Posterior vena cava (tissue), 2 donors: ENCODE data around the gene MIEF2. TPM values are rescaled to one million over a fixed set of nuclear protein-coding genes. Genes with fewer than 3 reads are reported as not detected.

Experiments
- total RNA-seq, 2 donors: library from RNA; stranded (reverse); fragmentation: NEBNext Ultra II Directional; extraction: Animal tissue kit (Norgen Biotek cat#: 25700); gene quantifications; one replicate each; pipeline ENCODE4 v1.2.1, GENCODE V29; 2021
- donor health status: DM: yes; HTN: yes; CAD: no.
- donor health status: DM: yes; HTN: yes; CAD: no.

The MIEF2 gene
- total RNA-seq, 2 donors from 2014 or later = 7.7 to 11.3 TPM

Other genes starting within 250 kb of the MIEF2 start
- gene ATPAF2, start 221.5 kb upstream of the MIEF2 start, total RNA-seq = 10 to 100 TPM; 12.1 to 18.3 TPM
- gene GID4, start 221.3 kb upstream of the MIEF2 start, total RNA-seq = 10 to 100 TPM; 12.6 to 21.4 TPM
- 10 to 100 TPM; 25.5 to 26.1 TPM for gene DRG2, start 172.7 kb upstream of the MIEF2 start, total RNA-seq
- gene MYO15A, start 151.9 kb upstream of the MIEF2 start, total RNA-seq = 1 to 10 TPM in 1 of 2 donors, under 1 TPM in 1; 0.71 to 1.3 TPM
- gene ALKBH5, start 76.8 kb upstream of the MIEF2 start, total RNA-seq = 100 to 1,000 TPM in 1 of 2 donors, 10 to 100 TPM in 1; 98.5 to 105 TPM
- gene LLGL1, start 35.0 kb upstream of the MIEF2 start, total RNA-seq = 10 to 100 TPM; 13.9 to 16.2 TPM
- gene FLII, start 1.9 kb upstream of the MIEF2 start, total RNA-seq = 100 to 1,000 TPM; 275 to 418 TPM
- gene TOP3A, start 54.3 kb downstream of the MIEF2 start, total RNA-seq = 10 to 100 TPM; 23.2 to 28.3 TPM
- gene SMCR8, start 54.6 kb downstream of the MIEF2 start, total RNA-seq = 10 to 100 TPM; 10.2 to 11.9 TPM
- 10 to 100 TPM in 1 of 2 donors, 1 to 10 TPM in 1; 9.6 to 19.3 TPM for gene SHMT1, start 102.9 kb downstream of the MIEF2 start, total RNA-seq
- not detected for gene EVPLL, start 117.1 kb downstream of the MIEF2 start, total RNA-seq
- not detected for gene LGALS9C, start 216.1 kb downstream of the MIEF2 start, total RNA-seq